ENCODE results near the gene JUP.

The JUP gene

DNA sequence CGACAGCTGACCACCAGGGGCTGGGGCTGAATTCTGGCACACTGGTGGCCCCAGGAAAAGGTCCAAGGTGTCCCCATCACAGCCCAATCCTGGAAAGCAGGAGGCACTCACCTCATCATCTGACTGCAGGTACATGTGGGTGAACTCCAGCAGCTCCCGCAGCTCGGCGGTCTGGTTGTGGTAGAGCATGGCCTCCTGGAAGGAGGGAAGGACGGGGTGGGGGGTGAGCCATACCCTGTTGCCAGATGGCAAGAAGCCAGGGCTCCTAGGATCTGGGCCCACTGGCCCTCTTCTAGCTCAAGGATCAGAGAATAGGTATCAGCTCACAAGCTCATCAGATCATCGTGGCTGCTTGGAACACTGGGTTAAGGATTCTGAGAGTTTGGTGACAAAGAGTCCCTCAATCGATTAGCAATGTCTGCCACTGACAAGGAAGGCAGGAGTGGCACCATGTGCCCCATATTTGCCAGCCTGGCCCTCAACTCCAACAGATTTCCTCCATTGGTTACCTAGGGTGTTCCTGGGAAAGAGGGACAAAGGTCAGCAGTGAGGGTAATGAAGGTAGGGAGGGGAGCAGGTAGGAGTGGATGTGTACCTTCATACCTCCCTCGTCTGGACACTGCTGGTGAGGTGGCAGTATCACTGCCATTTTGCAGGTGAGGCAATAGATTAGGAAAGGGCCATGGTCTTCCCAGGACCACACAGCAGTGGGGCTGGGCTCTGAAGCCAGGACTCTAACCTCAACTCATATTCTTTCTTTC, 20.4 kb upstream of the JUP start:
- no peak for DNase-seq

DNA sequence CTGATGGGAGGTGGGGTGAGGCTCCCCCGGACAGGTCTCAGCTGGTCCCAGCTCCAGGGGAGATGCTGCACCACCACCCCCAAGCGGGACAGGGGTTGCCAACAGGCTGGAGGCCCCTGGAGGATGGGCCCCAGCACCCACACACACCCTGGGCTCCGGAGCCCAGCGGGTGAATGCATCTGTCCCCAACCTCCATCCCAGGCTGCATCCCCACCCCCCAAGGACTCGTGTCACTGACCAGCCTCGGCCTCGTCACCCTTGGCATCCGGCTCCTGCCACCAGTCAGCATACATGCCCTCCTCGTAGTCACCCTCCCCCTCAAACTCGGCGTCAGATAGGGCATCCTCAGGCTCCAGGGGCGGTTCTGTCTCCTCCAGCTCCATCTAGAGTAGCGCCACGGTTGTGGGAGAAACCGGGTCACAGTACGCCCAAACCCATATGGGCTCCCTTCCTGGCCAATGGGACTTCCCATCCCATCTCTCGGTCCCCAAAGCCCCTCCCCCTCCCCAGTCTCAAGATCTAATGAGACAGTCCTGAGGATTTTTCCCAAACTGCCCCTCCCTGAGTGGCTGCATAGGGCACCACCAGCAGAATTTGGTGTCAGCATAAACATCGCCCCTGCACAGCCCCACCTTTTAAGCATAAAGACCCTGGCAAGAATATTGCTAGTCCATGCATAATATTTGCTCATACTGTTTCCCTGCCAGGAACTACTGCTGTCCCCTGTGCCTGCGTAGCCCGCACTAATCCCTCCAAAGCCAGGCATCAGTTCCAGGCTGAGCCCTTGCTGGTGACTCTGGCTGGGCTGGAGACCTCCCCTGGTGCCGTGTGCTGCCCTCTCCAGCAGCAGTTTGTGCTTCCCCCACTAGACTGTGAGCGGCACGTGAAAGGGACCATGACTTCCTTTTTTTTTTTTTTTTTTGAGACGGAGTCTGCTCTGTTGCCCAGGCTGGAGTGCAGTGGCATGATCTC, 16.8 kb upstream of the JUP start:
- no peak for DNase-seq

DNA sequence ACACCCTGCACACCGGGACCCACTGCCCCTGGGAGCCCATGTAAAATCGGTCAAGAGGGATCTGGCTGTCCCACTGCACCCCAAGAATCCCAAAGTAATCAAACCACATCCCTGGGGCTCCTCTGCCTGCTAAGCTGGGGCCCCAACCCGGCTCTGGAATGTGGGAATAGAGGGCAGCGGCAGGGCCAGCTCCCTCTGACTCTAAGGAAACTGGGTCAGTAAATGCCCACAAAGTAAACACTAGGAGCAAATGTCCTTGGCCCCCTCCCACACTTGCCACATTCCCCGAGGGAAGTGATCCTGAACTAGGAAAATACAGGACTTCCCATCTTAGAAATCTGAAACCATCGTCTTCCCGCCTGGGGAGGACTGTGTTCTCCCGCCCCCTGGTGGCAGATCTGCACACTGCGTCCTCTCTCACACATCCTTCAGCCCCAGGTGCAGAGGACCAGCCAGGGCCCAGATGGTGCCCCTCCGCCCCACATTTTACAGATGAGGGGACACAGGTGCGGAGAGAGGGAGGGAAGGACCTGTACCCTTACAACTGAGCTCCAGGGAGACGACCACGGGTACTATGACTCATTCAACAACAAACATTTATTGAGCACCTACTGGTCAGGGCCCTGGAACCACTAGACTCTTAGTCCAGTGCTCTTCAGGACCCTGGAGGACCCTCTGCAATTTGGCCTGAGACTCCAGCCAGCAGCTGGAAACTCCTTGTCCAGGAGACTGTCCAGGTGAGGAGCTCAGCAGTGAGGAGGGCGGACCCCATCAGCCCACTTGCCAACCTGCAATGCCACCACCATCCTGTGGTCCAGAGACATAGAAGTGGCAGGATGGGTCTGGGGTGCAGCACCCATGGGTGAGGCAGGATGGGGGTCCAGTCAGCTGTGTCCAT, 15.1 kb upstream of the JUP start:
- peak; percentile 92 for DNase-seq

DNA sequence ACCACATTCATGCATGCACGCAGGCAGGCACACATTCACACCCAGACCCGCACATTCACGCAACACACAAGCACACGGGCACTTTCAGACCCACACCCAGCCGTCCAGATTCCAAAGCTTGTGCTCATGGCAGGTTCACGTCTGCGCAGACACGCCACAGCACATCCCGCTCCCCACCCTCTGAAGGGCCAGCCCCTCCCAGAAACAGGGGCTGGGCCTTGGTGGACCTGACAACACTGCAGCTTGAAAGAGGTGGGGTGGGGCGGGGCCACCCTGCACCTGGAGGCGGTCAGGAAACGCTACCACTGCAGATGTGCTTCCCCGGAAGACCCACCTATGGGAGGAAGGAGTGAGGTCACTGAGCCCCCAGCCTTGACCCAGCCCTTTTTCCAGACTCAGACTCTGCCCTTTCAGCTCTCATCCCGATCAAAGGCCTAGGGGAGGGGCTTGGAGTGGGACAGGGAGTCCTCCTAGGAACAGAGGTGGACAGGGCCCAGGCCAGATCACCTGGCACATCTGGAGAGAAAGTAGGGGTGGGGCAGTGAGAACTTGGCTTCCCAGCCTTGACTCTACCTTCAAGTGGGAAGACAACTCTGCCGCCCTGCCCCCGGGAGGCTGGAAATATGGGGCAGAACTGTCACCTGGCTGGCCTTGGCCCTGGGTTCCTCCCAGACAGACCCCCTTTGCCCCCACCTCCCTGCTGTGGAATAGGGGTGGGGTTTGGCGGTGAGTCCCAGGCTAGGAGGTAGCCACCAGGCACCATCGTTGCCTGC, 14.3 kb upstream of the JUP start:
- DNase-seq = peak; percentile 95

DNA sequence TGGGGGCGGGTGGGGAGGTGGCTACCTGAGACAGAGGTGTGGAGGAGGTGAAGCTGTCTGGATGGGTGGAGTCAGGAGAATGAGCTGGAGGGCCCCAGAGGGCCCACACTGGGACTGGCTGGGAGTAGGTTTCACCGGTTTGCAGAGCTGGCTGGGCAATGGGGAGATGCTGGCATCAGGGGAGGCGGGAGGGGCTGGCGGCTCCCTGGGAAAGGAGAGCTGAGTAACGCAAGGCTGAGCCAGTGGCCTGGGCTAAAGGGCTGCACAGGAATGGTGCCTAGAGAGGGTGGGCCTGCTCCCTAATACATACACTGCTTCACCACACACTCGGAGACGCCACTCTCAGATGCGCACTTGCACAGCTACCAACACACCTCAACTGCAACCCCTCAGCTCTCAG, 12.9 kb upstream of the JUP start:
- DNase-seq = no peak

DNA sequence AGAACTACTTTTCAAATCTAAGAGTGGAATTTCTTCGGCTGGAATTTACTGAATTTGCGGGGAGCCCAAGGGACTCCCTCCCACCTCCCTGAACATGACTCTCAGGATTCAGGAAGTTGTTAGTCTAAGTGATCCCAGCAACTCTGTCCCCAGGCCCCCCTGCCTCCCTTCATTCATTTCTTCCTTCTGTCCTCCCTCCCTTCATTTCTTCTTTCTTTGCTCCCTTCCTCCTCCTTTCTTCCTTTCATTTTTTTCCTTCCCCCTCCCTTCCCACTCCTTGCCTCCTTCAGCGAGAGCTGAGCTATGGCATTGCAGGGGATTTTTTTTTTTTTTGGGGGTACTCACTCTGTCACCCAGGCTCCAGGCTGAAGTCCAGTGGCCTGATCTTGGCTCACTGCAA, 10.9 kb upstream of the JUP start:
- no peak for DNase-seq

DNA sequence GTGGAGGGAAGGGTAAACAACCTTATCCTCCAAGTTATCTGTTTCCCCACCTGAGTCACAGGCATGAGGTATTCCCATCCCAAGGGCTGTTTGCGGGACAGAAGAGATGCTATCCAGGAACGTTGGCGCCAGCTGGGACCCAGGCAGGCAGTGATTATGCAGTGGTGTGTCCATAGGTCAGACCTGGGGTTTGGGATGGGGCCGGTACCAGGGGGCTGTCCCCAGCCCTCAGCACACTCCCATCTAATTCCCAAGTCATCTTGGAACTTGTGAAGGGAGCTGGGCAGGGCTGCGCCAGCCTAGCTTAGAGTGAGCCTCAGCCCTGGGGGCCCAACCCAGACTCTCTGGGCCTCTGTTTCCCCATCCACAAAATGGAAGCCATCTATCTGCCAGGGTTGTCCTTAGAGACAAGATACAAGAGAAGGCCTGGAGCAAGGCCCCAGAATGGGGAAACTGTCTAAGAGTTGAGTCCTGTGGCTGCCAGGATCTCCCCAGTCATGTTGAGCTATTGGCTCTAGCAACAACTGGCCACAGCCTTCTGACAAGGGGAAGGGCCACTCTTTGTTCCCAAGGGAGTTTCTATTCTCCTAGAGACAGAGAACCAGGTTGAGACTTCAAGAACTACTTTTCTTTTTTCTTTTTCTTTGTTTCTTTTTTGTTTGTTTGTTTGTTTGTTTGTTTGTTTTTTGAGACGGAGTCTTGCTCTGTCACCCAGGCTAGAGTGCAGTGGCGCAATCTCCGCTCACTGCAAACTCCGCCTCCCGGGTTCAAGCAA, 9.8 kb upstream of the JUP start:
- DNase-seq = no peak

DNA sequence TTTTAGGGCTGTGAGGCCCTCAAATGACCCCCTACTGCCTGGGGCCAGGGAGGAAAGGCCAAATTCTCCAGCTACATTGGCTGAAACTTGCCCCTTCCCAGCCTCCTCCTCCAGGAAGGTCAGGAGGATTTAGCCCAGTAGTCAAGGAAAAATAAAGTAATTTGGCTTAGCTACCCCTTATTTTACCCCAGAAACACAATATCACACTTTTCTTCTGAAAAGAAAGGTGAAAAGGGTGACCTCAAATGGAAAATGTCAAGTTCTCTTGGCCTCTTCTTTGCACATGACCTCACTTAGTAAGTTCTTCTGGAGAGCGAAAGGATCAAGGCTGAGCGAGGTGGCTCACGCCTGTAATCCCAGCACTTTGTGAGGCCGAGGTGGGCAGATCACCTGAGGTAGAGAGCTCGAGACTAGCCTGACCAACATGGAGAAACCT, 8.0 kb upstream of the JUP start:
- DNase-seq = no peak

DNA sequence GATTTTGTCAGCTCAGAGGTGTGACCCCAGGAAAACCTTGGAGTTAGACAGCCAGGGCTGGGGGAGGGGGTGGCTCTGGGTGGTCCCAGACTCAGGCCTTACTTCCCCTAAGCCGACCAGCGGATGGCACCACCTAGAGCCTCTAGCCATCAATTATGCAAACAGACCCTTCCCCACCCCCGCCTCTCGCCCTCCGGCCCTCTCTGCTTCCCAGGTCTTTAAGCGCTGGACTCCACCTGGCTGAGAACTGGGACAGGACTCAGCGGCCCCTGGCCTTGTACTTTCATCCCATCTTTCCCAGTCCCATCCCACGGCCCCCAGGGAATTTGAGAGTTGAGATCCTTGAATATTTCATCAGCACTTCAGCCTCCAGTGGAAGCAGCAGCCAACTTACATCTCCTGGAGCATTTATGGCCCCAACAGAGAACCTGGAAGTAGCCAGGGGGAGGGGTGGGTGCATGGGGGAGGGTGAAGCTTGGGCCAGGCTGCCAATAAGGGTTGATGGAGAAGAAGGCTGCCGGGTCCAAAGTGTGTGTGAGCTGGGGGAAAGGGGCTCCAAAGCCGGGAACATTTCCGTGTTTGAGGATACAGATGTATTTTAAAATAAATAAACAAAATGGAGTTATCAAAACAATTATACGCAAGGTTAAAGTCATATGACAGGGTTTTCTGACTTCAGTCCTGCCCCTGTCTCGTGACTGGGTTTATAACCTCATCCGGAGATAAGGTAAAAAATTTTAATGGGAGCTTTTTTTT, 7.5 kb upstream of the JUP start:
- no peak for DNase-seq

DNA sequence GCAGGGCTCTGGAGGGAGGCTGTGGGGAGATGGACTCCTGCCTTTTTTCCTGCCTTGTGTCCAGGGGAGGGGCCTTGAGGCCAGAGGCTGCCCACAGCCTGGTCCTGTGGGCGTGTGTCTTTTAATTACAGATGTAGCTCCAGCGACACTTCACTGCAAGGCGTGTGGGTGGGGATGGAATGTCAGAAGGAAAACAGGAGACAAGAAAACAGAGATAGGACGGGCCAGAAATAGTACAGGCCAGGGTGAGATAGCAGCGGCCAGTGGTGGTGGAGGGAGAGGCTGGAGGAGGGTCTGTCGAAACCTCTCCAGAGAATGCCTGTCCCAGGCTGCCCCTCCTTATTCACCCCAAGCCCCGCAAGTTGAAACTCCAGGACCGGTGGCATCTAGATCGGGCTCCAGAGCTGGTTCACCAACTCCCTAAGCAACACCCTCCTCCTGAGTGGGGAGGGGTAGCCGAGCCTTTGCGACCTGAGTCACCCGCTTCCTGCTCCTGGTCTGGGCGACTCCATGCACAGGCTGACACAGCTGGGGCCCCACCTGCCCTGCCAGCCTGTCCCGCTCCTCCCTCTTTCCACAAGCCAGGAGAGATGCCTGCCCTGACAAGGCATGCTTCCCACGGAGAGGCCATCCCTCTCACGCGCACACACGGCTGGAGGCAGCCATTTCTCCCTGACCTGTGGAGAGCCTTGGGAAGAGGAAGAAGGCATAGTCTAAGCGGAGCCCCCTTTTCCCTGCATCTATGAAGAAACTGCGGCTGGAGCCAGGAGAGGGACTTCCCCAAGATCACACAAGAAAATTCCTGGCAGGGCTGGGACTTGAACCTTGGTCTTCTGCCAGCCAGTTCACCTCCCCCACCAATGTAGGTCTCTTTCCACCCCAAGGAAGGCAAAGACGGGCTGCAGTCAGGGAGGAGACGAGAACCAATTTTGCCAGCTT, 6.6 kb upstream of the JUP start:
- peak; percentile 45 for DNase-seq

DNA sequence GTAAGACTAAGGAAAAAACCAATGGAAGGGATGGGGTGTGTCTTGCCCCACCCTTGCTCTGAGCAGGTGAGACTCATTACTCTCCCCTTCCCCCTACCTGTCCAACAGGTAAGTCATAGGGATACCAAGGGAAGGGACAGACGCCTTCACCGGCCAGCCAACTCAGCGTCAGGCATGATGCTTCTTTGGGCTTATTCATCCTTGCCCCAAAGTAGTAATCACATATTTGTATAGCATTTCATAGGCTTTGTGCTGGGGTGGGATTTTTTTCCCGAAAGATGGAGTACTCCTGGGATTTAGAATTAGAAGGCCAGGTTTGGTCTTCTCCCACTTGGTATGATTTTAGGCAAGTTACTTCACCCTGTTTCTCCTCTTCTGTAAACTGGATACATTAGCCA, 509 bp upstream of the JUP start:
- DNase-seq = no peak

DNA sequence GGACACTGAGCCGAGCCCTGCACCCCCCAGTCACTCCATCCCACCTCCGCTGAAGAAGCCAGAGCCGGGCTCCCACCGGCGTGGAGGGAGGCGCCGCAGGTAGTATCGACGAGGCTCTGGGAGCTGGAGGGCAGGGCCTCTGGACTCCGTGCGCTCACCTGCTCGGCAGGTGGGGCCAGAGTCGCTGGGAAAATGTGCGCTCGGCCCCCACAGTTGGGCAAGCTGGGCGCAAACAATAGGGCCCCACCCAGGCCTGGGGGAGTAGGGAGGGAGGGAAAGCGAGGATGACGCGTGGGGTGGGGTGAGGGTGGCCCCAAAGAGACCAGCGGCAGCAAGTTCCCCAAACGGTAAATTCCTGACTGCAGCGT, 668 bp downstream of the JUP start:
- peak; percentile 82 for DNase-seq

DNA sequence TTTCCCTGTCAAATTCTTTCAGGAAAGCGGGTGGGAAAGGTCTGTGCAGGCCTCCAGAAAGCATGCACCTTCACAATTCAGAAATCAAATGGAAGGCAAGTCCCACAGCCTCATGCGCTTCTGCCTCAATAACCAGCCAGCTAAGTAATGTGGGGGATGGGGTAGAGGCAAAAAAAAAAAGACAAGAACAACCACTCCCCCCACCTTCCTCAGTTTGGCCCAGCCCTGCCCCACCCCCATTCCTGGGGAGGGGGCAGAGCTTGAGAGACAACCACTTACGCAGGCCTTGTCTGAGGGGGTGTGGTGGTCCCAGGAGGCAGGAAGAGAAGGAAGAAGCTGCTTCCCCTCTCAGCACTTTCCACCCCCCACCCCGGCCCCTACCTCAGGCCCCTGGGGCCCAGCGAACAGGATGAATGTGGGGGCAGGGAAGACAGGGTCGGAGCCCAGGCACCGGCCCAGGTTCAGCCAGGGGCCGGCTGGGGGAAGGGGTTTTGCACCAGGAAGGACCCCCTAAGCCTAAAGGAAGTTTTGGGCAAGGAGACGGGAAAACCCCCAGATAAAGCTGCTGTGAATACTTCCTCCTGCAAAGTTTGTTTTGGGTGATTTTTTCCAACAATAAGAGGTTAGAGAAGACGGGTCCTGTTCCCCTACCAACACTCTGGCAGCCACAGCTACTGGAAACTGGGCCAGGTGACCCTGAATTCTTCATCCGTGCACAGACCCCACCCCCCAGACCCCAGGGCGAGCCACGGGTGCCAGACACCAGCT, 1.2 kb downstream of the JUP start:
- peak; percentile 34 for DNase-seq

DNA sequence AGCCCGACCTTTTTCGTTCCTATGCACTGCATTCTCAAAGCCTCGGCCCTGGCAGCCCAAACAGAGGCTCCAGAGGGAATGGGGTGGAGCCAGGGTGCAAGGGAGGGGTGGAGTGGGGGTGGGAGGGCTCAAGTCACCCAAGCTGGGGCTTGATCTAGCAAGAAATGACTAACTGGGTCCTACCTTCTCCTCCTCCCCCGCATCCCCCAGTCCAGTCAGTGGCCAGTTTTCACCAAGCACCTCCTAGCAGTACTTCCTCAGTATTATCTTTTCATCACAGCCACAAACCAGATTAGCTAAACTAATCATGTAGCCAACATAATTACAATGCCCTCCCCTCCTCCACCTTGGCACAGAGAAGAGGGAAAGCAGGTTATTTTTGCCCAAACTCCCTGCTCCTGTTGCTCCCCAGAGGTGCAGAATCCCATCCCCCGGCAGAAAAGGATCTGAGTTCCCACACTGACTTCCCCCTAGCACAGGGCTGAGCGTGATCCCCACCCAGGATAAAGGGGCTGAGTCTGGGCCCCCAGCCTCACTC, 2.2 kb downstream of the JUP start:
- no peak for DNase-seq

DNA sequence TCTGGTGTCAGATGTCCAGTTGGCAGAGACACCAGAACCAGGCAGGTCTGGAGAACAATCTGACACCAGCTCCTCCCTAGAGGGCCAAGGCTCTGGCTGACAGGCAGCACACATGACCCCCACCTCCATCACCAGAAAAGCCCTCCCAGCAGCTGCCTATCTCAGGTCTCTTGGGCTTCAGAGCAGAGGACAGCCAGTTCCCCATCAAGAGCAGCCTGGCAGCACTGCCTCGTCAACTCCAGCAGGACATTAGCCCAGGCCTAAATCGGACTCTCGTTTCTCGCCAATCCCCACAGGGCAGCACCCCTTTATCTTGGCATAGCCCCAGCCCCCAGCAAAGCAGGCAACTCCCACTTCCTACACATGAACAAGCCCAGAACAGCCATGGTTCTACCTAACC, 4.4 kb downstream of the JUP start:
- DNase-seq = no peak

DNA sequence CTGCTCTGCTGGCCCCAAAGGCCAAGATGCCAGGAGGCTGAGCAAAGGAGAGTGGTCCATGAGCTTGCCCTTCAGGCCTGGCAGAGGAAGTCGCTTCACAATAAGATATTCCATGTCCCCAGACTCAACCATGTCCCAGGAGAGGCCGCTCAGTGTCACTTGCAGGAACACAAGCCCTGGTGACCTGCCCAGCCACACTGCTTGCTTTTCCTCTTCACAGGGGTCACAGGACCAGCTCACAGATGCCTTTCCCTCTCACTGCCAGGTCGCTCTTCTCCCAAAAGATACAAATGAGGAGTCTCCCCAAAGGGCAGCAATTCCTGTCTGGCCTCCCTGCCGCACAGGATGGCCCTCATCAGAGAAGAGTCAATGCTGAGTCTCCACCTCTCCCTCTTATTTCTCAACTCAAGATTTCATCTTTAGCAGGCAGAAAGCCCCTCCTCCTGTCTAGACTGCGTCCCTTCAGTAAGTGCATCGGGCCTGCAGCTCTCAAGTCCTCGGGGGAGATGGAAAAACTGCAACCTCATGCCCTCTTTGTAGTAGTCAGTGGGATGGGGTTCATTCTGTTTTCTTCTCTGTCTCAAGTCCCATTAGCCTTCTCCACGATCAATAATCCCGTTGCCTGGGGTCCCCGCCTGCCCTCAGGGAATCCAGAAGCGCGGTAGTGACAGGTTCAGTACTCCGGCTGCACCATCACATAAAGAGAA, 5.0 kb downstream of the JUP start:
- no peak for DNase-seq

DNA sequence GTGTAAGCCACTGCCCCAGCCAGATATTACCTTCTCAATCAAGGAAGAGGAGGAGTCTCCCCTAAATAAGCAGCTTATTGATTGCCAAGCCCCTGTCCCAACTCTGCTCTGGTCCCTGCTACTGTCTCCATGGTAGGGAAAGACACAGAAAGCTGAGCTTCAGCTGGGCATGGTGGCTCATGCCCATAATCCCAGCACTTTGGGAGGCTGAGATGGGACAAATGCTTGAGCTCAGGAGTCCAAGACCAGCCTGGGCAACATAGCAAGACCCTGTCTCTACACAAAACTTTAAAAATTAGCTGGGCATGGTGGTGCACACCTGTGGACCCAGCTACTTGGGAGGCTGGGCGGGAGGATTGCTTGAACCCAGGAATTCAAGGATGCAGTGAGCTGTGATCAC, 6.6 kb downstream of the JUP start:
- no peak for DNase-seq
